Astrocyte of the spinal cord (primary cell): ENCODE results near the gene ZNF568.

Experiments
- DNase-seq: peaks from one replicate; pipeline ENCODE4 v3.0.0; 2011; ENCODE audit warnings: low read depth, low spot score
- H3K4me3 ChIP-seq: 2 replicates; pipeline ENCODE4 v1.5.1; 2011; ENCODE audit warnings: low read depth, mild to moderate bottlenecking, low read length, moderate library complexity
- CTCF ChIP-seq: IDR thresholded peaks from 2 replicates; pipeline ENCODE4 v1.5.1; 2012; ENCODE audit warnings: low read depth, mild to moderate bottlenecking, low read length, inconsistent platforms
- in situ Hi-C: cut with HindIII; loops from 2 replicates; pipeline ENCODE4 v1.10.0; 2017; ENCODE audit warnings: low sequenced_read_pairs

ZNF568 gene

GRCh38 chr19:36915992-36916830 is at the start of gene ZNF568, which contains the start of gene ZNF829:
ZNF568 (plus strand) TSS chr19:36916332; CDS start chr19:36922771, 6,439 bp downstream.
ZNF829 (minus strand) TSS chr19:36916291; CDS start chr19:36915167, 1,124 bp downstream.
- peak; percentile 88 for DNase-seq
- TF ChIP-seq CTCF = peak; percentile 70
- peak within 1 kb of the TSS; percentile 71 for H3K4me3 ChIP-seq
- in situ Hi-C loops = no loop called here

GRCh38 chr19:36876993-36877938 is 38.9 kb upstream of the ZNF568 start:
- no peak for TF ChIP-seq CTCF
- peak; percentile 11 for DNase-seq
- in situ Hi-C loops = no loop called here
- H3K4me3 ChIP-seq = no peak overlapping the region

- no peak for TF ChIP-seq CTCF
Observed at GRCh38 chr19:36891768-36892357, 24.3 kb upstream of the ZNF568 start.

GRCh38 chr19:36894849-36895383 is 21.2 kb upstream of the ZNF568 start:
- in situ Hi-C loops = no loop called here
- no peak for DNase-seq
- no peak for TF ChIP-seq CTCF
- no peak overlapping the region for H3K4me3 ChIP-seq

More at GRCh38 chr19:36891768-36892357, 24.3 kb upstream of the ZNF568 start:
- no peak overlapping the region for H3K4me3 ChIP-seq
- in situ Hi-C loops = no loop called here
- no peak for DNase-seq

GRCh38 chr19:36898422-36898821 is 17.7 kb upstream of the ZNF568 start:
- DNase-seq = no peak
- in situ Hi-C loops = no loop called here
- no peak overlapping the region for H3K4me3 ChIP-seq
- no peak for TF ChIP-seq CTCF

GRCh38 chr19:36916991-36917390 is 859 bp downstream of the ZNF568 start:
- DNase-seq = peak; percentile 36
- in situ Hi-C loops = no loop called here
- H3K4me3 ChIP-seq = peak overlapping the region; percentile 71
- no peak for TF ChIP-seq CTCF
